Pancreas (tissue), 10 donors: ENCODE measurements around the gene SCARB1. TPM values are rescaled to one million over a fixed set of nuclear protein-coding genes. Genes with fewer than 3 reads are reported as not detected.

Experiments
- ATAC-seq, 4 donors: fragments of 200-7000 bp; cut with Tn5 transposase; one replicate each; pipeline versions ENCODE4 v1.8.0 to v1.9.1; 2020; ENCODE audit warnings: mild to moderate bottlenecking in 4 of 4, moderate library complexity in 4 of 4
- DNase-seq, 6 donors: peaks; one replicate each; pipeline ENCODE4 v3.0.0-alpha.2; 2020
- FAIRE-seq: peaks from 2 replicates; lab custom pipeline; 2012; peaks lifted over from hg19 to GRCh38; lab: Jason Lieb, UNC
- H3K27ac ChIP-seq, 4 donors: fragments of 200-600 bp; sonication (generic); 1 replicate in 3 of 4; 2 replicates in 1 of 4; pipeline versions ENCODE4 v1.5.0 to v1.8.0; 2020
- H3K27me3 ChIP-seq, 4 donors: fragments of 200-600 bp; one replicate each; pipeline ENCODE4 v1.8.0; 2021
- H3K36me3 ChIP-seq, 3 donors: fragments of 200-600 bp; sonication (generic) in 1 of 3; one replicate each; pipeline versions ENCODE4 v1.5.0 to v1.8.0; 2020 to 2021
- H3K4me1 ChIP-seq, 3 donors: fragments of 200-600 bp; one replicate each; pipeline ENCODE4 v1.8.0; 2021
- H3K4me3 ChIP-seq, 4 donors: fragments of 200-600 bp; sonication (generic) in 2 of 4; one replicate each; pipeline versions ENCODE4 v1.5.0 to v1.8.0; 2020 to 2021
- H3K9me3 ChIP-seq, 4 donors: fragments of 200-600 bp; one replicate each; pipeline ENCODE4 v1.8.0; 2021
- CTCF ChIP-seq, 4 donors: fragments of 200-600 bp; sonication (generic) in 3 of 4; IDR thresholded peaks; one replicate each; pipeline versions ENCODE4 v1.5.0 to v1.8.0; 2021; ENCODE audit warnings: antibody characterized with exemption in 4 of 4
- WGBS, 2 donors: extraction: QIAGEN DNeasy Blood & Tissue Kit; methylation state at CpG; one replicate each; pipeline ENCODE4 v1.1.7; 2013; 5-methylcytosine and 5-hydroxymethylcytosine counted together
- intact Hi-C, 3 donors: fragments of 100-400 bp; cut with DNase I; formaldehyde crosslinking; loops; one replicate each; pipeline versions ENCODE4 v1.11.1 to v1.14.2; 2022
- polyA plus RNA-seq, 2 donors: library from polyadenylated mRNA; stranded (reverse); fragments of 200-250 nt; gene quantifications; one replicate each; pipeline ENCODE4 v1.2.3, GENCODE V29; 2013
- total RNA-seq, 6 donors: library from RNA; stranded (reverse); fragmentation: NEBNext Ultra II Directional in 4 of 6; extraction: Animal tissue kit (Norgen Biotek cat#: 25700) in 4 of 6; gene quantifications; one replicate each; pipeline versions ENCODE4 v1.2.1 to v1.2.4, GENCODE V29; 2021 to 2023
- donor health status: healthy with polysubstance abuse.
- donor health status: DM: no; HTN: no; CAD: no; lungs with moderate emphysema.
- donor health status: DM: no; HTN: no; CAD: no.
- donor health status: control.
- donor health status: control.
- donor health status: Bipolar disorder and iron deficiency.
- donor health status: DM: yes; HTN: yes; CAD: no.
- donor health status: DM: no; HTN: no; CAD: no.
- donor health status: DM: no; HTN: no; CAD: no.
- donor health status: DM: yes; HTN: yes; CAD: no.

SCARB1 gene
- total and polyA plus RNA-seq, 8 donors = 4.7 to 14.7 (median 9.6) TPM

- no peak for FAIRE-seq
- Histone ChIP-seq H3K4me3 (no peak overlapping the region), H3K36me3 (no peaks in the 10 kb centered on the region), H3K9me3 (no peaks in the 10 kb centered on the region), H3K27me3 (no peaks in the 10 kb centered on the region), H3K4me1 (peaks cover 0 to 14% (median 5%) of the 10 kb centered on the region in 3 donors), H3K27ac (no peak overlapping the region)
- ATAC-seq = no peak
- DNase-seq = no peak
- intact Hi-C loops = no loop called here
- WGBS, 2 donors = 87 to 88% methylated on average over 14 of the region's 14 CpGs
- no peak for TF ChIP-seq CTCF (IDR thresholded peaks at IDR 0.05)
Measured at GRCh38 chr12:124856842-124857178, 6.9 kb downstream of the SCARB1 start.

DNA sequence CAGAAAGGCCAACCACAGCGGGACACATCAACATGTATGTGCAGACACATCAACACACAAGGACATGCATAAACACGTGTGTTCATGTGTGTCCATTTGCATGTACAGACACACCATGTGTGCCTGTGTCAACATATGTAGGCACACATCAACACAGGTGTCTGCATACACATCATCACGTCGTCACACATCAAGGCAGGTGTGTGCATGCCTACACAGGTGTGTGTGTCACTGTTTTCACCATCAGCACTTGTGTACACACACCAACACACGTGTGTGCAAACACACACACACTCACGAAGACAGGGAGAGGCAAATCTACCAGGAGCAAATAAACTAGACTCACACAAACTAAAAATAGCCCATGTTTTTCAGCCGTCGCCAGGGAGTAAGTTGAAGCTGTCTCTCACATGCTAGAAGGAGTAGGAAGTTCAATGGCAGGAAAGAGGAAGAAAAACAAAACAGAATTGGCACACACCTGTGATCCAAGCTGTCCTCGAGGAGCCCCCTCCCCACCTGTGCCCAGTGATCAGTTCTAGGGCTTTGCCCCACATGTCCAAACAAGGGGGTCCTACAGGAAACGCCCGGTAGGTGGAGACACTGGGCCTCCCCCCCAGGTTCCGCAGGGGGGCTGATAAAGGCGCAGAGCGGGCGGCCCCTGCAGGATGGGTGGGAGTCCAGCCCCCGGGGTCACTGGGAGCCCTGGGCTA, 7.4 kb downstream of the SCARB1 start:
- no peak for DNase-seq
- no peaks in the 10 kb centered on the region for H3K27me3 ChIP-seq
- no peak overlapping the region for H3K4me3 ChIP-seq
- no peaks in the 10 kb centered on the region for H3K36me3 ChIP-seq
- WGBS, 2 donors = 52 to 54% methylated on average over 16 of the region's 16 CpGs
- intact Hi-C loops = no loop called here
- no peak for FAIRE-seq
- ATAC-seq = peak in 3 of 4 donors; percentile 21 to 66 (median 53)
- H3K27ac ChIP-seq = no peak overlapping the region
- no peak for TF ChIP-seq CTCF (IDR thresholded peaks at IDR 0.05)
- no peaks in the 10 kb centered on the region for H3K9me3 ChIP-seq
- peaks cover 0 to 14% (median 5%) of the 10 kb centered on the region in 3 donors for H3K4me1 ChIP-seq

DNA sequence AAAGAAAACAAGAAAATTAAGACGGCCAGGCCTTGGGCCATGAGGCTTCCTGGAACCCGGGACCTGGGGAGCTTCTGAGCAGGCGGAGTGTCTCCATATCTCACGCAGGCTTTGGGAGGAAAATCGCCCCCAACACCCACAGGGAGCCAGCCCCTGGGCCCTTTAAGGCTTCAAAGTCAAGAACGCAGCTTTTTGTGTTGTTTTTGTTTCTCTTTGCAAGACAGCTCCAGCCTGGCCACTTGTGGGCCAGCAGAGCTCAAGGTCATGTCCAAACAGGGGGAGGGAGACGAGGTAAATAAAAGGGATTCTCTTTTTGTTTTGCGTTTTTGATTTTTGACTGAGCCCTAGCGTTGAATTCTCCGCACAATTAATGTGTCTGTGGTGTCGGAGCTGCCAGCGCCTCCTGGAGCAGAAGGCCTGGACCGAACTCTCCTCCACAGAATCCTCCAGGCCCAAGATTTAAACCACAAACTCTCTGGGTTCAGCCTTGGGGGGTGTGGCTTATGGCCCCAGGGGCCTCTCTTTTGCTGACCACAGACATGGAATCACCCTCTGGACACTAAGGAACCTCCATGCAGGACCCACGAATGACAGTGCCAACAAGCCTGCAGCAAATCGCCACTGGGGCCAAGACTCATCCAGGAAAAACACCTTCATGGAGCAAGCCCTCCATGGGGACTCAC, 8.2 kb downstream of the SCARB1 start:
- peaks cover 0 to 14% (median 5%) of the 10 kb centered on the region in 3 donors for H3K4me1 ChIP-seq
- peak in 1 of 4 donors; percentile 14 for ATAC-seq
- no peaks in the 10 kb centered on the region for H3K9me3 ChIP-seq
- H3K27me3 ChIP-seq = no peaks in the 10 kb centered on the region
- no peak overlapping the region for H3K4me3 ChIP-seq
- no peak for TF ChIP-seq CTCF (IDR thresholded peaks at IDR 0.05)
- 78 to 79% methylated on average over 15 of the region's 15 CpGs for WGBS, 2 donors
- no peaks in the 10 kb centered on the region for H3K36me3 ChIP-seq
- H3K27ac ChIP-seq = no peak overlapping the region
- intact Hi-C loops = no loop called here
- DNase-seq = no peak
- FAIRE-seq = no peak

- TF ChIP-seq CTCF (IDR thresholded peaks at IDR 0.05) = no peak
- ATAC-seq = no peak
- no peak for FAIRE-seq
Measured at GRCh38 chr12:124854637-124855184, 9.0 kb downstream of the SCARB1 start.

More at GRCh38 chr12:124854637-124855184, 9.0 kb downstream of the SCARB1 start:
- DNase-seq = no peak
- 94 to 95% methylated on average over 11 of the region's 11 CpGs for WGBS, 2 donors
- no peaks in the 10 kb centered on the region for H3K36me3 ChIP-seq
- H3K4me1 ChIP-seq = peaks cover 0 to 14% (median 5%) of the 10 kb centered on the region in 3 donors
- H3K27me3 ChIP-seq = no peaks in the 10 kb centered on the region
- intact Hi-C loops = no loop called here
- H3K27ac ChIP-seq = no peak overlapping the region
- no peaks in the 10 kb centered on the region for H3K9me3 ChIP-seq
- no peak overlapping the region for H3K4me3 ChIP-seq
